Activated CD4-positive, alpha-beta T cell treated with anti-CD3 and anti-CD28 coated beads, Interleukin-10, Interleukin-2, amounts not matched to agents 100 ng/mL and 50 ng/mL, durations not matched to agents 16 hours and 8 hours (primary cell): ENCODE results near the gene ACAN.

Source experiments
- DNase-seq: peaks from one replicate; pipeline ENCODE4 v3.0.0-alpha.2; 2020

Gene ACAN

GRCh38 chr15:88844749-88845386 lies 41.6 kb downstream of the ACAN start:
- peak; percentile 35 for DNase-seq

- no peak for DNase-seq
These were observed 42.4 kb downstream of the ACAN start for GRCh38 chr15:88845616-88846015.

- DNase-seq, result no peak
These were observed 43.9 kb downstream of the ACAN start for GRCh38 chr15:88847144-88847543.

GRCh38 chr15:88848203-88848602 lies 45.0 kb downstream of the ACAN start:
- DNase-seq, result no peak

- no peak for DNase-seq
These were observed 46.3 kb downstream of the ACAN start for GRCh38 chr15:88849376-88850072.

GRCh38 chr15:88852476-88852875 lies 49.2 kb downstream of the ACAN start:
- DNase-seq, result no peak

GRCh38 chr15:88858934-88859333 lies 55.7 kb downstream of the ACAN start:
- no peak for DNase-seq

- DNase-seq, result no peak
These were observed 56.3 kb downstream of the ACAN start for GRCh38 chr15:88859550-88859949.

- DNase-seq, result no peak
These were observed 57.0 kb downstream of the ACAN start for GRCh38 chr15:88860212-88860611.

- DNase-seq, result no peak
These were observed 60.2 kb downstream of the ACAN start for GRCh38 chr15:88863412-88863811.

- no peak for DNase-seq
These were observed 61.7 kb downstream of the ACAN start for GRCh38 chr15:88864861-88865497.

GRCh38 chr15:88865498-88866099 lies 62.4 kb downstream of the ACAN start:
- no peak for DNase-seq

- no peak for DNase-seq
These were observed 63.2 kb downstream of the ACAN start for GRCh38 chr15:88866295-88866881.

GRCh38 chr15:88871313-88871712 lies 68.1 kb downstream of the ACAN start:
- no peak for DNase-seq

GRCh38 chr15:88872106-88872505 lies 68.9 kb downstream of the ACAN start:
- no peak for DNase-seq

GRCh38 chr15:88872706-88873105 lies 69.5 kb downstream of the ACAN start:
- DNase-seq, result no peak

- no peak for DNase-seq
These were observed 70.5 kb downstream of the ACAN start for GRCh38 chr15:88873786-88874185.

- DNase-seq, result no peak
These were observed 71.0 kb downstream of the ACAN start for GRCh38 chr15:88874275-88874674.

- no peak for DNase-seq
These were observed 71.4 kb downstream of the ACAN start for GRCh38 chr15:88874684-88875083.

GRCh38 chr15:88876573-88876972 lies 73.3 kb downstream of the ACAN start:
- DNase-seq, result no peak

GRCh38 chr15:88877415-88877814 lies 74.2 kb downstream of the ACAN start:
- DNase-seq, result no peak

- DNase-seq, result no peak
These were observed 74.7 kb downstream of the ACAN start for GRCh38 chr15:88877906-88878305.

GRCh38 chr15:88878720-88879184 lies 75.5 kb downstream of the ACAN start:
- DNase-seq, result peak; percentile 52
